Measurements from ENCODE around the gene ATIC.

GRCh38 chr2:215392687-215393270 lies 80.9 kb downstream of the ATIC start:
- no peak for TF ChIP-seq TAF1 (IDR thresholded peaks at IDR 0.05; ENCODE audit: low read depth)
- TF ChIP-seq EP300 (conservative IDR thresholded peaks at IDR 0.05; ENCODE audit: poor library complexity, severe bottlenecking) = no peak
- no peak for TF ChIP-seq RAD21 (conservative IDR thresholded peaks at IDR 0.05)
- TF ChIP-seq CTCF (IDR thresholded peaks at IDR 0.05; ENCODE audit: poor library complexity, severe bottlenecking) = no peak
- TF ChIP-seq EZH2 (IDR thresholded peaks at IDR 0.05; ENCODE audit: borderline replicate concordance, insufficient read depth, low read length, poor library complexity, severe bottlenecking) = no peak

Data from neural cell (in vitro differentiated cells).